ENCODE results near the gene ATRIP.

Gene ATRIP

DNA sequence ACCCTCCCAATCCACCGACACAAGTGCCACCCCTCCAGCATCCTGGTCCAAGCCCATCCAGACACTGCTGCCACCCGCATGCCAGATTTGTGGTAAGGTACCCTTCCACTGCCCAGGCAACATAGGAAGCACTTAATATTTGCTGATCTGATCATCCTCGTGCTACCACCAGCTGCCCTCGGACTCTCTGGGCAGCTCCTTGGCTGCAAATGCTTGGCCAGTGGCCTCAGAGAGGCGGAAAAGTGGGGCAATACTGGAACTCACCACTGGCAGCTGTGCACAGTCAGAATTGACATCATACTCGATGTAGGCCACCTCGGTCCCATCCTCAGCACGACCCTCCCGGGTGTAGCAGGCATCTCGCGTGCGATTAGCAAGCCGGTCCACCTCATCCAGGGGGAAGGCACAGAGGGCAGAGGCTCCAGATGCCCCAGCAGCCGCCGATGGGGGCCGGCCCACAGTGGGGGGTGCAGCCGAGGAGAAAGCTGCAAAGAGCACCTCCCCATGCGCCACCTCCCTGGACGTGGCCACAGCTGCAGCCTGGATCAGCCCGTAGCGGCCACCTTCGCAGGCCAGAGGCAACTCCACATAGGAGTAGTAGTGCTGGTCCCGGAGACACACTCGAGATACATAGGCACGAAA, 23.2 kb upstream of the ATRIP start:
- peak in 29 of 58 donors; percentile 16 to 58 (median 35) for DNase-seq

DNA sequence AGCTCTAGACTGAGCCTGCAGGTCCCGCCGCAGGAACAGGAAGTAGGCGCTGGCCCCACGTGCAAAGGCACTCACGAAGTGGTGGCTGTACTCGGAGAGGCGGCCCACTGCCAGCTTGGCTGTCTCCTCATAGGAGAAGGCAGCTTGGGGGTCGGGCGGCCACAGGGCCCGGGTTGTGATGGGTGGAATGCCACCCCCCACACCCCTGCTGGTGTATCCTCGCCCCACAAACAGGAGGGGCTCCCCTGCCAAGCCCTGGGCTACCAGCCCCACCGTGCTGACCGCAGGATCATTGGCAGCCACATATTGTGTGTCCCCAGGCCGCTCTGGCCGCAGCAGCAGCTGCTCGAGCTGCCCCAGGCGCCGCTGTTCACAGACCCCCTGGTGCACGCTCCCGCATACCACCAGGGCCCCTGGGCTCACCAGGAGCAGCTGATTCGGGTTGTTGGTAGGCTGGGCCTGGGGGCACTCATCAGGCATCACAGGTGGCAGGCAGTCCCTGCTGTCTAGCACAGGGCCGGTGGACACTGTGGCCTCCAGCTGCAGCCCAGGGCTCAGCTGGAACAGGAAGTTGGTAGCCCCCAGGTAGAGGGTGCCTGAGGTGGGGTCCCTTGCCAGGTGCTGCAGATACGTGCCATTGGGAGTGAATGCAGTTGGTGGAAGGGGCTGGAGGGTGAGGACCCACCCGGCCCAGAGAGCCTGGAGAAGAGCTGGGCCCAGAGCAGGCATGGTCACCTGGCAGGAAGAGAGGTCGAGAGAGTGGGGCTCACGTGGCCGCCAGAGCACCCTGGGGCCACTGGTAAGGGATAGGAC, 22.4 kb upstream of the ATRIP start:
- peak in 35 of 58 donors; percentile 15 to 64 (median 35) for DNase-seq

DNA sequence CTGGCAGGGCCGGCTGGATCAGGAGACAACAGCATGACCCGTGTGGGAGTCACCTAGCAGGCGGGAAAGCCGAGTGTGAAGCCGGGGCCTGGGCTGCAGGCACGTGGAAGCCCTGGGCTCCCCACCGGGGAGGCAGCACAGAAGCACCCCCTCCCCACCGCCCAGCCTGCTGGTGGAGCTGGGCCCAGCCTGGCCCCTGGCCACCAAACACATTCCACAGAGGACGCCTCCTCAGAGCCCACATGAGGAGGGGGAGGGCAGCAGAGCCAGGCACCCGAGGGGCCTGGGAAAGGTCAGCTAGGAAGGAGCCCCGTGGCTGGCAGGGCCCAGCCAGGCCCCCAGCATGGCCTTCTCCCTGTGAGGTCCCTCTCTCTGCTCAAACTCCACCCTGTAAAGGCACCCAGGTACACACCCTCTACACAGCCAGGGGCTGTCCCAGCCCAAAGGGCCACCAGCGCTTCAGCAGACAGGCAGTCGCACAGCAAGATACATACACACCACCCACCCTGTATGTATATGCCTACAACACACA, 21.2 kb upstream of the ATRIP start:
- peak in 50 of 58 donors; percentile 12 to 81 (median 62) for DNase-seq

DNA sequence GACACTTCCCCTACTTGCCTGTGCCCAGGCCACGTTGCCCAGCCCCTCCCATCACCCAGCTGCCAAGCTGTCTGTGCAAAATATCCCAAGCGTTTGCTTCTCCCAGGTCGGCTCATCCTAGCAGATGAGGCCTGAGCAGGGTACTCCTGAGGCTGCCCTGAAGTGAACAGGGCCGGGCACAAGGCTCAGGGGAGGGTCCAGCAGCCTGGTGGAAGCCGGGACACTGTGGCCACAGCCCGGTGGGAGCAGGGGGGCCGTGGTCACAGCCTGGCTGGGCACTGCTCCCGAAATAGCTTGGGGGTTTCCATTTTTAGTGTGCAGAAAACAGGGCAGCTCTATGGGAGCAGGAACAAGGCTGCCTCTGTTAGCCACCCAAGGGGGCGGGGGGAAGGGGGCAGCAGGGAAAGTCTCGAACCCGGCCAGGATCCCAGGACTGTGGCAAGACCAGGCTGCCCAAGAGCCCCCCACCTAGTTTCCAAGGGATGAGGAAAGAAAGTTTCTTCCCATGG, 20.1 kb upstream of the ATRIP start:
- DNase-seq = peak in 56 of 58 donors; percentile 24 to 97 (median 87)

DNA sequence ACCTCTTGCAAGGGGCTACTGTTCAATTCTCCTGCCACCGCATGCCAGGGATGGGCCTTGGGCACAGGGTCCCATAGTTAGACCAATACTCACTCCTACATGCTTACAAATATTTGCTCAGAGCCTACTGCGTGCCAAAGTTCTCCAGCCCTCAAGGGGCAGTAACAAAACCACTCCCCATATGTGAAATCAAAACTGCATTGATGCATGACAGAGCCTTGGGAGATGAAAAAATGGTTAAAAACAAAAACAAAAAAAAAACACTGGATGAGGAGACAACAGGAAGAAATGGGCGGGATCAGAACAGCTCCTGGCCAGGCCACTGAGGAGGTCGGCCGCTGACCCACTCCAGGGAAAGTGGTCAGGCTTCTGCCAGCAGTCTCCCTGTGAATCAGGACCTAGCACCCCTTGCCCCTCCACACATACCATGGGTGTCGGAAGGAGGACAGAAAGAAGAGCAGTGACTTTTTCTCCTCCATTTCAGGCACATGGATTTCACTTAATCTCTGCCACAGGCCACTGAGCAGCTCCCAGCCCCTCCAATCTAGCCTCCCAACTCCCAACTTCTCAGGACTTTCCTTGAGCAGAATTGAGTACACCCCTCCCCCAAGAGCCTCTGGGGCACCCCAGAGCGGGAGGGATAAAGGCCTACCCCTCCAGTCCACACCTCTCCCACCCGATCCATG, 19.4 kb upstream of the ATRIP start:
- peak in 21 of 58 donors; percentile 19 to 72 (median 47) for DNase-seq

DNA sequence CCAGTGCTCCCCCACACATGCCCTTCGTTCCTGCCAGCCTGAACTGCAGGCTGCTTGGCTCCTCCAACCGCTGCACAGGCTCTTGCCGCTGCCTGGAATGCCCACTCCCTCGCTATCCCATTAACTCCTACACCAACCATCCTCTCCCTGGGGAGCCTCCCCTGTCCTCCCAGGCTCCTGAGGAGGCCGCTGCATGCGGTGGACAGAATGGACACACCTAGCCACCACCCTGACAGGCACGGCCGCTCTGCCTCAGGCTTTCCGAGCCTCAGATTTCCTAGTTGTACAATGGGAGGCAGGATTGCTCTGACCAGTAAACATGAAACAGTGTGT, 18.9 kb upstream of the ATRIP start:
- DNase-seq = peak in 18 of 58 donors; percentile 25 to 62 (median 42)

DNA sequence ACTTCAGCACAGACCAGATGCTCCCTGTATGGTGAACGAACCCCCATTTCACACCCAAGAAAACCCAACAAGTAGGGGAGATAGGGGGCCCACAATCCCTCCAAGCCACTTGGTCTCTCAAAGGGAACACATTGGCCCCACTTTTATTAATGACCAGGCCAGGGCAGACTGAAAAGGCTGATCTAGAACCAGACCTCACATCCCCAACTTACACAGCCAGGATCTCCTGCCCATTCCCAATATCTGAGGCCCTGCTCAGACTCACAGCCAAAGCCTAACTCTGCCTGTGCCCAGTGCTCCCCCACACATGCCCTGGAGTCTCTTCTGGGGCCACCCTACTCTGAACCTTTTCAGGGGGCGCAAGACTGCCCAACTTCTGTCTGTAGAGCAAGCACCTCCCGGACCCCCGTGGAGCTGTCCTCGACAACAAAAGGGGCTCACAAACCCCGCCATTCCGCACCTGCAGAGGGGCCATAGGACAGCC, 18.4 kb upstream of the ATRIP start:
- DNase-seq = no peak

DNA sequence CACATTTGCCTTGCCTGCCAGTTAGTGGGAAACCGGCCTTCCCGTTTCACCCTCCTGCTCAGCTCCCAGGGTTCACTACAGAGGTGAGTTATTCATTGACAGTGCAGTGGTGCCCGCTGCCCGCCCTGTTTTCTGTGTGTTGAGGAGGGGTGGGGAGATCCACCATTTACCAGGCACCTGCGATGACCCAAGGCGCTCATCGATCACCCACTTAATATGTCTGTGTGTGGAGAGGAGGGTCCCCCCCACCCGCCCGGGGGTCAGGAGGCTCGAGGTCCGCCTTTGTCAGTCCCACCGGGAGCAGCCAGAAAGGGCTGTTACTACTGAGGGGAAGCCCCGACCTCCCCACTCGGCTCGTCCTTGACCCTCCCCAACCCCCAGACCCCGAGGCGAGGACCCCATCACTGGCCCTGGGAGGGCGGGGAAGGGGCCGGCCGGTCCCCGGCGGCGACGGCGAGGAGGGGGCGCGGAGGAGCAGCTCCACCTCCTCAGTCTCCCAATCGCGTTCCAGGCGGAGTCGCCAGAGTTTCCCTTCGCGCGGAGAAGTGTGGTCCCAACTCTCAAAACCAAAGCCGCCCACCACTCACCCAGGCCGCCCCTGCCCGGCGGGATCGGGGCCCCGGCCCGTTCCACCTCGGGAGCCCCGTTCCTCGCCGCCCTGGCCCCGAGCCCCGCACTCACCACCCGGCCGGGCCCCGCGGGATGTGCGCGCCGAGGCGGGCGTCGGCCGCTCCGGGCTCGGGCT, 17.8 kb upstream of the ATRIP start:
- DNase-seq = peak in 39 of 58 donors; percentile 32 to 73 (median 58)

DNA sequence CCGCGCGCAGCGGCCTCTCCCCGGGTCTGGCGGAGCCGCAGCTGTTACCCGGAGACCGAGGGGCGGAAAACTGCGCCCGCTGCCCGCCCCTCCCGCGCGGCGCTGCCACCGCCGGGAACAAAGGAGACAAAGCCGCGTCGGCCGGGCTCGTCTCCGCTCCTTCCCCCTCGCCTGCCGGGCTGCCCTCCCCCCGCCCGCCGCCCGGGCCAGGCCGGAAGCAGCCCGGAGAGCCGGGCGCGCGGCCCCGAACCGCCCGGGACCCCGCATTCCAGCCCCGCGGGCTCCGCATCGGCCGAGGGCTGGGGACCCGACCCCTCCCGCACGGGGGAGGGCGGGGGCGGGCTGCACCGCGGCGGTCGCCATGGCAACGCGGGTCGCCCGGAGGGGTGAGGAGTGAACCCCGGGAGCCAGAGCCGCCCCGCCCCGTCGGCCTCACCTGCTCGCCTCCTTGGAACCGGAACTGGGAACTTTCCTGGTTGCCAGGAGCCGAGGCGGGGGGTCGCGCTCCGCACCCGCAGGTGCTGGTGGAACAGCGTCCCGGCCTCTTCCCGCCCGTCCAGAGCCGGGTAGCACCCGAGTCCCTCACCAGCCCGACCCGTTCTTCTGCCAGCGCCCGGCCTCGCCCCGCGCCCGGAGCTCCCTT, 17.1 kb upstream of the ATRIP start:
- DNase-seq = peak in 53 of 58 donors; percentile 28 to 84 (median 67)

DNA sequence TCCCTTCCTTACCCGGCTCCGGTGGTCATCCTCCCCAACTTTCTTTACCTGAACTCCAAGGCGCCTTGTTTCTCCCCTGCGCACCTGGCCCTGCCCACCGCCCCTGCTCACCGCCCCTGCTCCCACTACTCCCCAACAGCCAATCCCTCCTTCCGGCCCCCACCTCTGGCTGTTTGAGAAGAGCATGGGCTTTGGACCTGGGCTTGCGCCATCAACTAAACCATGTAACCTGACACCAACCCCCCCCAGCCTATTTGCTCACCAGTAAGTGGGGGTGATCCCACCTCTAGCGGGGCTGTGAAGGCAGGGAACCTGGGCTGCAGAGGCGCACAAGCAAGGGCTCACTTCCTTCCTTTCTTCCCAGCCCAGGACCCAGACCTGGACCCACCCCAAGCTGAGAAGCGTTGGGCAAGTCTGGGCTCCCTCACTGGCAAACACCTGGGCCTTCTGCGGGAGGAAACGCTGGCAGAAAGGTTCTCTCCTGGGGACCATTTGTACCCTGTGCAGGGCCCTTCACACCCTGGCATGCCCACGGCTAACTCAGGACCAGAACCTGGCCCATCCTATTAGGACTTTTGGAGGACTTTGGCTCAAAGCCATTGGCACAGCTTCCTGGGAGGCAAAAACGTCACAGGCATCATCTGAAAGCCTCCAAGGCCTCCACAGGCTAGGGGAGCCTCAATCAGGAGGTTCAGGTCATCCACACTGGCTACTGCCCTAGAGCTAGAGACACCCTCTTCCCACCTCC, 16.4 kb upstream of the ATRIP start, which contains the start of gene PLXNB1:
PLXNB1 (minus strand) TSS at position 127 of the 748 bp plus-strand sequence. CDS start 5,475 bp downstream, outside the sequence.
- peak in 3 of 58 donors; percentile 19 to 54 (median 25) for DNase-seq

DNA sequence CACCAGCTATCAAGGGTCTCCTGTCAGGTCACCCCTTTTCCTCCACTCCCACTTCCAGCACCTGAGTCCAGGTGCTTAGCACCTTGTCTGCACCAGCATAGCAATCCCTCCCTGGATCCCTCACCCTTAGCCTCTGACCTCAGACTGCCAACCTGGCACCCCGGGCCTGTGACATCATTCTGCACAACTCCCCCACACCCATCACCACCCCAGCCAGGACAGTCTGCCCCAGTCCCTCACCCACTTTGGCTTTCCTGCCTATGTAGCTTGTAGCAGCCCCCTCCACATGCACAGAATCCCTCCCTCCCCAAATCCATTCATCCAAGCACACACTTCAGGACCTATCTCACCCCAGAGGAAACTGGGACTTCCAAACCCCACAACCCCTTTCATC, 15.8 kb upstream of the ATRIP start:
- DNase-seq = no peak

DNA sequence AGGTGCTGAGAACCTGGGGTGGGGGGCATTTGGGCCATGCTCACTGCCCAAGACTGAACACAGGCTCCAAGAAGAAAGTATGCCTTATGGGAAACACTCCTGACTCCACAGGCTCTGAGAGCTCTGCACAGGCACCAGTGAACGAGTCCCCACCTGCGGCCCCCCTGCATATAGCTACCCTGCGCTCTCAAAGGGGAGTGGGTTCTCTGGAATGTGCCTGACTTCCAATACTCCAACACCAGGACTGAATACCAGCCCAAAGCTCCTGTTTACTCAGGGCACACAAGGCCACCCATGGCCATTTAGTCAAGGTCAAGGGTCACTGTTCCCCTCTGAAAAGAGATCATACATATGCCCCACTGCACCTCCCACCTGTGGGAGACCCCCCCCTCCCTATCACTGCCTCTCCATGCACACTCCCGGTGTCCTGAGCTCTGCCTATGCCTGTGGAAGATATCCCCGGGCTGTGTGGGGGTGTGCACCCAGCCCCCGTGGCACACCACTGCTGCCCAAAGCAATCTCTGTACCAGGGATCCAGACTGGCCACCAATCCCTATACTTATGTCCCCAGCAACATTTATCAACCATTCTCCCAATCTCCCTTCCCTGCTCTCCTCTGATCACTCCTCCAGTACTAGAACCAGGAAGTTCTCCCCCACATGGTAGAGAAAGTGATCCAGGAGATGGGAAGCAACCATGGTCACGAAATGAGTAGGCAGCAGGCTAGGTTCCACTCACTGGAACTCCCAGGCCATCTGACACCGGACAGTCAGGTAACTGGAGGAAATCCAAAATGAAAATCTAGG, 15.1 kb upstream of the ATRIP start:
- DNase-seq = no peak

DNA sequence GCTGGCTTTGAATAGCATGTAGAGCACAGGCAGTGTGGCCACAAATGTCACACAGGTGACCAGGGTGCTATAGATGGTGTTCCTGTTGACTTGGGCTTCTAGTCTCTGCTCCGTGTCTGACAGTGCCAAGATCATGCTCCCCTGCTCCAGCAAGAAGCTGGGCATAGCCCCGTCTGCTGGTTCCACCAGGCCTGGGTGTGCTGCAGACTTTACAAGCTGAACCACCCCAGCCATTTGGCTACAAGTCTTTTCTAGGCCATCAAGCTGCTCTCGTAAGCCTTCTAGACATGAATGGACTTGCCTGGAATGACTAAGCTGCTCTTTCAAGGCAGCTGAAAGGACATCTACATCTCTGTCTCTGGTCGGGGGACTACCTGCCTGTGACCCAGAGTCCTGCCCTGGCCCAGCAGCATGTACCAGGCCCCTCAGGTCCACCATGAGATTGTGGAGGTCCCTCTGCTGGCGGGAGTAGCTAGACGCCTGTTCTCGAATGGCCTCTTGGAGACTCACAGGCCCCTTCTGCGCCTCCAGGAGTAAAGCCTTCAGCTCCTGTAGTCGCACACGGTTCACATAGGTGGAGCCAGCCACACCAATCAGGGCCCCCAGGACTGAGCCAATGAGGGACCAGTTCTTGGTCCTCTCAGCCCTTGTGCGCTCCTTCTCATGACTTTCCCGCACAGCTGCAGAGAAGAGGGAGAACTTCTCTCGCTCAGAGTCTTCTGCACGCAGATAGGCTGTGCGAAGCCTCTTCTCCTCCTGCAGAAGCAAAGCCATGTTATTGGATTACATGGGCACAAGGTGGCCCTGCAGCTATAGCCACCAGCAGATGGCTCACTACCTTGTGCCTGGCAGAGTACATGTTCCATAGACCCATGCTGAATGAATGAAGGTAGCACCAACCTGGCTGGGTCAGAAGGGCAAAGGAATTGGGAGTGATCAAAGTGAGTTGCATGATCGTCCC, 13.8 kb upstream of the ATRIP start:
- DNase-seq = peak in 1 of 58 donors; percentile 17

DNA sequence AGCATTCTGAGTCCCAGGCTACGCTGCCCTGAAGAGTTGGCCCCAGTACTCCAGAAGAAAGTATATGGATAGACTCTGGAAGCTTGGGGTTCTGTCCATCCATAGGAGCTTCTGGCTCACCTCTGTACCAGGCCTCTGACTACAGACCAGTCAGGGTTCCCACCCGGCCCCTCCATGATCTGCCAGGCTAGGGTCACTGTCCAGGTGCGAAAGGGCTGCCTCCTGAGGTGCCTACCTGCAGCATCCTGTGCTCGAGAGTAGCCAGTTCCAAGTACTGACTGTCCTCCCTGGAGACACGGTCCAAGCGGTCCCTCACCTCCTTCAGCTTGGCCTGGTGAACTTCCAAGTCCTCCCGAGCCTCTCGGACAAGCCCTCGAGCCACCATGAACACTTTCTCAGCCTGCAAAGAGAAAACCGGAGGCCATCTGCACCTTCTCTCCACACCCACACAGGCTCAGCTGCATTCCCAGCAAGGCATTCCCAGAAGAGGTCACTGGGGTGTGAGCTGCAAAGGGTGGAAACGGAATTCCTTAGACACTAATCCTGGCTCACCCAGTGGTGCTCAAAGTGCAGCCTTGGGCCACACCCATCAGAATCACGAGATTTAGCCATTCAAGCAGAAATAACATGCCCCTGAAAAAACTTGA, 12.9 kb upstream of the ATRIP start:
- DNase-seq = no peak

DNA sequence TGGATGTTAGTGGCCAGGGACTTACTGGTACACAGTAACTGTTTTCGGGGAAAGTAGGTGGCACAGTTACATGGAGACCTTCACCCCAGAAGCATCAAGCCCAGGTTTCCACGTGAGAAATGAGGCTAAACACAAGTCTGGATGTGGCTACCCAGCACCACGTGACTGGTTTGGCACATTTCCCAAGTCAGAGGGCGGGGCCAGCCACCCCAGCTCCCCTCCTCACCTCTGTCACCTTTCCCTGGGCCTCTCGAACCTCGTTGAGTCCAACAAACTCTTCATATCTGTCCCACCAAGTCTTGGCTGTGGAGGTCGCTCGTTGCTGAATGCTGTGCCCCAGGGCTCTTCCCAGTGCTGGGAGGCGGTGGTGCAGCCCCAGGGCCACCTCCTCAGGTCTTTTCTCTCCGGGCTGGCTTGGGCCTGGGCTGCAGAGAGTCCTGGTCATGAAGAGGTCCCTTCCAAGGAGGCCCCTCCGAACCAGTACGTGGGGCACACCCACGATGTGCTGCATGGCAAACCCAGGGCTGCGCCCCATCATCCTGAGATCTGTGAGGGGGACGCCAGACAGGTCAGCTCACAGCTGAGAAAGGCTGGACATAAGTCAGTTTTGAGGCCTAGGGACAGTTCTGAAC, 11.8 kb upstream of the ATRIP start:
- no peak for DNase-seq

DNA sequence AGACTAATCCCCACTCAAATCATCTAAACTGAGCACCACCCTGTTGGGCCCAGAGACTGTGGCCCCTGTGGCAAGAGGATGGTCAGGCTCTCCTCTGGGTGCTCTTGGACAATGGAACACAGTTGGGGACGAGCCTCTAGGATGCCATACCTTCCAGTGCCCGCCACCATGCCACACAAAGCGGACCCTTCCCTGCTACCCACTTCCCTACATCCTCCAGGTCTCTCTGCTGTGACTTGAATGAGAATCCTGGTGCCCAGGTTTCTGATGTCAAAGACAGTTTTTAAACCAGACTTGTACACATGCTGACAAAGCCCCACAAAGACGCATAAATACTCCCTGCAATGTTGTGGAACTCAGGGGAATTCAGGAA, 11.3 kb upstream of the ATRIP start:
- DNase-seq = no peak
